Hematopoietic multipotent progenitor cell treated with erythropoietin and hydrocortisone succinate and interleukin-3 and kit ligand, for 17 days (in vitro differentiated cells): ENCODE measurements around the gene SGK1.

Experiments used
- DNase-seq: peaks from one replicate; pipeline ENCODE4 v3.0.0-alpha.2; 2015; ENCODE audit warnings: low spot score

Gene SGK1

DNA sequence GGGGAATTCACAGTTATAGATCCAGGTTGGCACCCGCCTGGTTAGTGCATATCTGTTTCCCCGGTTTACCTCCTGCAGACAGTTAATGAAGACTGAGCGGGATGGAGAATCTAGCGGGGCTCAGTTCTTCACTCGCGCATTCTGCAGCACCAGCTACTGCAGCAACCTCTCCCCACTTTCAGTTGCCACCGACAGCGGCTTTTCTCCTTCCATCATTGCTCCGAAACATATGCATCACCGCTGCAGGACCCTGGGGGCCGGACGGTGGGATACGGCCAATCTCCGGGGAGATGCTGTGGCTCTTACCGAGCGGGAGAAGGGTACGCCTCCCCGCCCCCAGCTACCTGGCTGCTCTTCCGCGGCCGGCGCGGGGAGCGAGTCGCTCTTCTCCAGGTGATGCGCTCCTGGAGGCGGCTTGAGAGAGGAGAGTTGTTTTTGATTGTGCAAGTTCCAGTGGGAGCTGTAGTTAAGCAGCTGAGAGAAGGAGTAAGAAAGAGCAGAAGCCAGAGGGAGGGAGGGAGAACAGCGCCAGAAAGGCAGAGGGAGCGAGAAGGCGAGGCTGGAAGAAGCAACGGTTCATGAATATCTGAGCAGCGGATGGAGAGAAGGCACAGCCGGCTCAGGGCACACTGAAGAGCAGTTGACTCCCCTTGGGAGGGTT is at the start of gene SGK1:
SGK1 (minus strand) TSS at position 642 of the 661 bp plus-strand sequence. CDS start 652 bp downstream, outside the sequence.
- peak; percentile 38 for DNase-seq

GRCh38 chr6:134363323-134364039 is 45.6 kb upstream of the SGK1 start:
- DNase-seq: no peak

DNA sequence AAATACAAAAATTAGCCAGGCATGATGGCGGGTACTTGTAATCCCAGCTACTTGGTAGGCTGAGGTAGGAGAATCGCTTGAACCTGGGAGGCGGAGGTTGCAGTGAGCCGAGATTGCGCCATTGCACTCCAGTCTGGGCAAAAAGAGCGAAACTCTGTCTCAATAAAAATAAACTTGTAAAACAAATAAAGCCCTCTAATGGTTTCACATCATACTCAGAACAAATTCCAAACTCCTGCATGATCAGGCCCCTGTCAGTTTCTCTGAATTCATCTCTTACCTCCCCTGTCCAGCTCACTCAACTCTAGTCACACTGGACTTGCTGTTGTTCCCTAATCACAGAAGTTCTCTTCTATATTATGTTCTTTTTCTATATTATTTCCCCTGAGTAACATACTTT is 43.1 kb upstream of the SGK1 start:
- DNase-seq: no peak

GRCh38 chr6:134359302-134359701 is 41.4 kb upstream of the SGK1 start:
- DNase-seq: no peak

DNA sequence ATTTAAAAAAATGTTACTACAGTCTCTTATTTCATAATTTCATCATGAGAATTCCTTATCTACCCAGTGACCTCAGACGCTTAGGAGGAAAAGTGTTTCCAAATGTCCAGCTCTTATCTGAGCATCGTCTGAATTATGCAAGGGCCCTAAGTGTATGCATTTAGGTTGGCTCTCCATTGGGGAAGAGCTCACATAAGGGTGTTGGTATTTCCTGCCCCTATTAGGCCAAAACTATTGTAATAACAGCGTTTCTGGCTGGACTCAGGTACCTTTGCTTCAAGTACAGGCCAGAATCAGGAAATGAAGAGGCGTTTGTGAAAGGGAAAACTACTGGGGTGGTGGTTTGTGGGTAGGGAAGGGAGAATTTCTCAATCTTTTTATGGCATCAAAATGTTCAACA is 40.4 kb upstream of the SGK1 start:
- DNase-seq: no peak

DNA sequence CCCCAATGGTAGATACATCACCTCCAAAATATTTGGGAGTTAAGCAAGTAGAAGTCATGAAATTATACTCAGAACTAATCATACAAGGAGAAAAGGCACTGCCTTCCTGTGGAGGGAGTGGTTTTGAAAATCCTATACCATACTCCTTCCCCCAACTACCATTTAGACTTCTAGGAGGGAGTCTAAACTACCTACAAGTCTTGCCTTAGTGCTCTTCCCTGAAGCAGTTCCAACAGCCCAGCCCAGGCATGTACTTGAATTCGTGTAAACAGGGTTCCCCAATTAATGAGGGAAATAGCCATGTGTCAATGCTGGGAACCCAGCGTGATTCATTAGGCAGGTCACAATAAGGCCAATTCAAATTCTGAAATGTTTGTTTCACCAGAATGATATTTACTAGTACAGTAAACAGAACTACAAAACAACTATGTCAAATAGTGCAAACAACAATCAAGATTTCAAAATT is 39.1 kb upstream of the SGK1 start:
- DNase-seq: no peak

GRCh38 chr6:134356405-134356804 is 38.5 kb upstream of the SGK1 start:
- no peak for DNase-seq

GRCh38 chr6:134352786-134353480 is 35.0 kb upstream of the SGK1 start:
- DNase-seq: no peak

- DNase-seq: no peak
Observed at GRCh38 chr6:134351615-134352474, 33.9 kb upstream of the SGK1 start.

DNA sequence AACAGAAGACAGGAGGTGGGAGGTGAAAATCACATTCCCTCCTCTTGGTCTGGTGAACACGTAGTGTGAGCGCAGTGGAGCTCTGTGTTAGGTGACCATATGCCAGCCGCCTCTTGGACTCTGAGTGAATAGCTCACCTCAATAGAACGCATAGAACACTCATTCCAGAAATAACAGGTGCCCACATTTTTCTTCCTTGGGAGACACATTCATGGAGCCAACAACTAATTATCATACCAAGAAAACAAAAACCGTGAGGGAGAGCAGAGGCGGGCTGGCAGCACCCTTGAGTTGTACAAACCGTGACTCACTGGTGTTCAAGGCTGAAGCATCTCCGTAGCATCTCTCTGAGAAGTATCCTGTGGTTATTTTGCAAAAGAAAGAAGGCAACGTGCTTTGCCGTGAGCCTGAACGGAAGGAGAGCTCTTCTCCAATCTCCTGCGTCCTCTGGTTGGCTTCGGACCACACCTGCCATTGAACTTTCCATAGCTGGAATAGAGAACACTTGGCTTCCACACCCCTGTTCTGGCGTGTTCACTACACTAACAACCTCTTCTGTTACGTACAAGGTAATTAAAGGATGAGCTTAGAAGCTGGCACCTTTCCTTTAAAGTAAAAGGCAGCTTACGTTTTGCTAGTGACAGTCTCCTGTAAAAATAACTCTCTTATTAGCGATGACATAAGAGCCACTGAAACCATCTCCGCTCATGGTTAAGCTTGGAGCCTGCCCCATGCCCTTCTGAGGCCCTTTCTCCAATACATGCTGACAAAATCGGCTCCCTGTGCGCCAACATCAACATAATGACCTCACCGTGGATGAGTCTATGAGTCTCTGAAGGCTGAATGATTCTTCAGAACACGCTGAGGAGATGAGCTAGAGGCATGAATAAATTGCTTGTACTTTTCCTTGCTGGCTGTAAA is 30.2 kb upstream of the SGK1 start:
- no peak for DNase-seq

GRCh38 chr6:134346932-134347545 is 29.1 kb upstream of the SGK1 start:
- no peak for DNase-seq

DNA sequence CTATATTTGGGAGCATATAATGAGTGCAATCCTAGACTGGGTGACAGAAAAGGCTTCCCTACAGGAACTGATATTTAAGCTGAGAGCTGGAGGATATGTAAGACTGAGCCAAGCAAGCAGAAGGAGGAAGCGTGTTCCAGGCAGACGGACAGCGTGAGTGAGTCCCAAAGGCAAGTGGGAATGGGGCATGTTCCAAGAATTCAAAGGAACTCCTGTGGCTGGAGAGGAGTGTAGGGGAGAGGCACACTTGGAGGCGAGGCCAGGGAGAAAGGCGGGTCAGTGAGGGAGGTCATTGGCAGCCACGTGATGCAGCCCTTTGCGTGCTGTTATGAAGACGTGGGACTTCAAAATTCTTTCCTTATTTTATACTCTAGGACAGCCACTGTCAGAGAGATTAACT is 27.9 kb upstream of the SGK1 start:
- no peak for DNase-seq

- no peak for DNase-seq
Observed at GRCh38 chr6:134343066-134343465, 25.2 kb upstream of the SGK1 start.

DNA sequence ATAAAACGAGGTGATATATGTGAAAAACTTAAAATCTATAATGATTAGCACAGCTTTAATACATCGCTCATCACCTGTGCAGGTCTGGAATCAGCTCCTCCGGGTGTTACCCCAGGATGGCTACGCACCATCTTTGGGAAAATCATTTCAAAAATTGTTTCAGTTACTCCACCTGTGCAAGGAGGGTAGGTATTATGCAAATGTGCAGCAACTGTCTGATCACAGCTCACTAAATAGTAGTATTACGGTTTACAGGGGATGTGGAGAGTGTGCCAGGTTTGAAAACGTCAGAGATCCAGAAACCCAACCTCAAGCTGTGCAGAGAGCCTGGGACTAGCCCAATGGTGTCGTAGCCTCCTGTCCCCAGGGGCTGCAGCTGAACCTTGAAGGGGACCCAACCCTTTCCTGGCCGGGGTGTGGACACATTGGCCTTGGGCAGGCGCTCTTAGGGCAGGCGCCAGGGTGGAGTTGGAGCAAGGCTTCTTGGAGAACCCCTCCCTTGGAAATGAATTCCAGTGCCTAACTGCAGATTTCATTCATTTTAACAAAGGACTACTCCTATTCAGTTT is 24.2 kb upstream of the SGK1 start:
- no peak for DNase-seq

- no peak for DNase-seq
Observed at GRCh38 chr6:134340179-134340975, 22.5 kb upstream of the SGK1 start.

DNA sequence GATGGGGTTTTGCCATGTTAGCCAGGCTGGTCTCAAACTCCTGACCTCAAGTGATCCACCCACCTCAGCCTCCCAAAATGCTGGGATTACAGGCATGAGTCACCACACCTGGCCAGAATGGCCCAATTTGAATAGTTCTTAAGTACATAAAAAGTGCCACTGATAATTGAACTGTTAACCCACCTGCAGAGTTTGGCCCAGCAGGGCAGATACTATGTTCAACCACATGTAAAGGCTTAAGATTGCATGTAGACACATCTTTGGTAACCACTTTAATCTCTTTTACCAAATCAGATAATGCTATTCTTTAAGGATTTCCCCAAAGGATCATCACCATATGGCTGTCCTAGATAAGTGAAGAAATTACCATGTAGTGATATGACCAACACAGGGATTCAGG is 21.3 kb upstream of the SGK1 start:
- DNase-seq: no peak

- no peak for DNase-seq
Observed at GRCh38 chr6:134331256-134331655, 13.3 kb upstream of the SGK1 start.

- DNase-seq: no peak
Observed at GRCh38 chr6:134330555-134330954, 12.6 kb upstream of the SGK1 start.

DNA sequence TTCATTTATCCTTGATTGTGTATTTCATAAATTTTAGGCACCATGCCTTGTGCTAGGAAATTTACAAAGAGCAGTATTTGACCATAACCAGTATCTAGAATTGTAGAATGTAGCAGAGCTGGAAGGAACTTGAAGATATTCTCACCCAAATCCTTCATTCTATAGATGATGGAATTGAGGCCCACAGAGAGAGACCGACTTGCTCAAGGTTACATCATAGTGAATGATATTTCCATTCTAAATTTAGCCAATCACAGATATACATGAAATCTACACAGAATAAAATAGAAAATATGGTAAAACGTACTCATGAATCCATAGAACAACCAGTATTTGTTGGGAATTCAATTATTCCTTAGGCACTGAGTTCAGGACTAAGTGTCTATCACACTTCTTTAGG is 10.9 kb upstream of the SGK1 start:
- no peak for DNase-seq
